Measurements from ENCODE around the gene TPX2.
A peak's percentile ranks its signal among the peaks of the same experiment; 100 is the strongest.

GRCh38 chr20:31788578-31788977 lies 49.5 kb downstream of the TPX2 start:
- TF ChIP-seq POLR2AphosphoS5 (IDR thresholded peaks at IDR 0.05; ENCODE audit: low read depth, low read length), result peak; percentile 40; the same call in 1 of the 2 replicates
- no peak for TF ChIP-seq BRCA1 (IDR thresholded peaks at IDR 0.05; ENCODE audit: low read depth, low read length)
- TF ChIP-seq KDM5A (IDR thresholded peaks at IDR 0.05; ENCODE audit: low read length), result no peak
- peak in 1 of 2 experiments; percentile 48; a peak in 2 of 3 replicates for TF ChIP-seq POLR2A (IDR thresholded peaks at IDR 0.05; ENCODE audit: control extremely low read depth in 1 of 2, low read depth in 2 of 2, low read length in 2 of 2)
- TF ChIP-seq CTCF (IDR thresholded peaks at IDR 0.05; ENCODE audit: control extremely low read depth in 1 of 3, insufficient read depth in 1 of 3, low read depth in 1 of 3, low read length in 3 of 3), result peak; percentile 50 to 71 (median 59)
- no peak for TF ChIP-seq SP1 (IDR thresholded peaks at IDR 0.05; ENCODE audit: low read depth, low read length)
